GM18951 (cell line): ENCODE data around the gene REEP3.
"Not testable (repeated sequence)": the region's sequence is repeated elsewhere in the genome, so short reads cannot be mapped to it uniquely, and the experiment has no call there.

Source experiments
- POLR2A ChIP-seq: IDR thresholded peaks from 4 replicates; pipeline ENCODE4 v1.6.1; 2011; ENCODE audit warnings: mild to moderate bottlenecking; ENCODE audit not compliant: insufficient read length, insufficient read depth; ENCODE audit errors: extremely low read depth
- in situ Hi-C: fragments of 300-500 bp; cut with MboI; formaldehyde crosslinking; loops from one replicate; pipeline ENCODE4 v1.12.0; 2022; ENCODE audit warnings: low sequenced_read_pairs, mixed read lengths, inconsistent platforms; ENCODE audit not compliant: unreplicated experiment

Gene REEP3

GRCh38 chr10:63543576-63543962, 22.4 kb downstream of the REEP3 start:
- in situ Hi-C loops, result no loop called here
- no peak for TF ChIP-seq POLR2A

- in situ Hi-C loops, result no loop called here
- TF ChIP-seq POLR2A, result no peak
Observed at GRCh38 chr10:63544418-63544817, 23.2 kb downstream of the REEP3 start.

GRCh38 chr10:63547628-63548360, 26.6 kb downstream of the REEP3 start:
- no peak for TF ChIP-seq POLR2A
- in situ Hi-C loops, result no loop called here

- in situ Hi-C loops, result no loop called here
- TF ChIP-seq POLR2A, result no peak
Observed at GRCh38 chr10:63548860-63549259, 27.7 kb downstream of the REEP3 start.

- in situ Hi-C loops, result no loop called here
- TF ChIP-seq POLR2A, result no peak
Observed at GRCh38 chr10:63549810-63550209, 28.6 kb downstream of the REEP3 start.

GRCh38 chr10:63553031-63553430, 31.8 kb downstream of the REEP3 start:
- no peak for TF ChIP-seq POLR2A
- in situ Hi-C loops, result no loop called here

- no peak for TF ChIP-seq POLR2A
- in situ Hi-C loops, result no loop called here
Observed at GRCh38 chr10:63553473-63553872, 32.3 kb downstream of the REEP3 start.

- TF ChIP-seq POLR2A, result no peak
- in situ Hi-C loops, result no loop called here
Observed at GRCh38 chr10:63554657-63555056, 33.5 kb downstream of the REEP3 start.

- in situ Hi-C loops, result no loop called here
- no peak for TF ChIP-seq POLR2A
Observed at GRCh38 chr10:63555330-63555729, 34.1 kb downstream of the REEP3 start.

- in situ Hi-C loops, result no loop called here
- TF ChIP-seq POLR2A, result no peak
Observed at GRCh38 chr10:63558132-63558784, 37.1 kb downstream of the REEP3 start.

- no peak for TF ChIP-seq POLR2A
- in situ Hi-C loops, result no loop called here
Observed at GRCh38 chr10:63561341-63561740, 40.1 kb downstream of the REEP3 start.

GRCh38 chr10:63562391-63562790, 41.2 kb downstream of the REEP3 start:
- TF ChIP-seq POLR2A, result no peak
- in situ Hi-C loops, result no loop called here

- in situ Hi-C loops, result no loop called here
- TF ChIP-seq POLR2A, result no peak
Observed at GRCh38 chr10:63562857-63563256, 41.7 kb downstream of the REEP3 start.

- in situ Hi-C loops, result no loop called here
- no peak for TF ChIP-seq POLR2A
Observed at GRCh38 chr10:63563623-63564022, 42.4 kb downstream of the REEP3 start.

- in situ Hi-C loops, result not testable (repeated sequence)
Observed at GRCh38 chr10:63564731-63565130, 43.5 kb downstream of the REEP3 start.
